NCI-H510A treated with DMSO at 0.1 percent for 48 hours (cell line): ENCODE measurements around the gene PRKAR2B.
"Not testable (repeated sequence)": the region's sequence is repeated elsewhere in the genome, so short reads cannot be mapped to it uniquely, and the experiment has no call there.

Source experiments
- DNase-seq: peaks from one replicate; lab custom pipeline; 2025; lab: John Stamatoyannopoulos, UW

The PRKAR2B gene

DNA sequence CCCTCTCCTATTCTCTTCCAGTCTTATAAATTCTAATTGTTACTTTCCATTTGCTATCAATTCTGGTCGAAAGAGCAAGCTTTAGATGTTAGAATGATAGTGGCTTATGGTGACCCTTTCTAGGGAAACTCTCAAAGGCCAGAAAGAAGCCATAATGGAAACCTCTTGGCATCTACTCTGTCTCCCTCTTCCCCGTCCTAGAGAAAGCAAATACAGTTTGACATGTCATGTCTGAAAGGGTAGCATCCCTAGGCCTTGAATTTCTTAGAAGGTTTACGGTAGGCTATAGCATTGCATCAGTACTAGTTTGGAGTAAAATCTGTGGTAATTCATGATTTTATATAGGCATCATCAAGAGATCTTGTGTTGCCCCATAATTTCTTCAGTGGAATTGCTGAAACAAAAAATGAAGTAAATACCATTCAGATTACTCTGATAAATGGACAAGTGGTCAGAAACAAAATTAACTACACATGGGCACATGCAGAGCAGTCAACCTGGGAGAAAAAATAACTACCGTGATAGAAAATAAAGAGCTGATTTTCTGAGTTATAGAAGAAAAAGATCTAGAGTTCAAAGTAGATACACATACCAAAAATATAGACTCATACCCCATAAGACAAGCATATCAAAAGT, 4.4 kb downstream of the PRKAR2B start:
- no peak for DNase-seq

- no peak for DNase-seq
Observed at GRCh38 chr7:107049480-107049879, 5.0 kb downstream of the PRKAR2B start.

DNA sequence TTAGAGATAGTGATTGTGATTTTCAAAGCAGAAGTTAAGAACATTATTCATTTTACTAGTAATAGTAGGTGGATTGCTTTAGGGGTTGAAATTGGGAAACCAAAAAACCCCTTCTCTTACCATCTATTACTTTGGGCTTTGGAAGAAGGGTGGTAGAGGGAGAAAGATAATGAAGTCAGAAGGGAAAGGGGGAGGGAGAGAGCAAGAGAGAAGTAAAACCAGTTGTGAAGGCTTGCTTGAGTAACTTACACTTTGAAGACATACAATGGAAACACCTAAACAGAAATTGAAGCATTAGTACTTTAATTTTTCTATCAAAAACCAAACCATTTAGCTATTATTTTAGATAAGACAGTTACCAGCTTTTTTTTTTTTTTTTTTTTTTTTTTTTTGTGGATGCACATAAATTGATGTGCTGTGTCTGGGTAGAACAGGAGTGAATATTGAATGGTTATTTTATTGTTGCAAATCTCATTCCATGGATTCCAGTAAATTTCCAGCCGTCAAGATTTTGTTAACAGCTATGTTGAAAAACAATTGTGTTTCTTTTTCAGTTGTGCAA, 5.5 kb downstream of the PRKAR2B start:
- DNase-seq = no peak

- no peak for DNase-seq
Observed at GRCh38 chr7:107051376-107051775, 6.9 kb downstream of the PRKAR2B start.

DNA sequence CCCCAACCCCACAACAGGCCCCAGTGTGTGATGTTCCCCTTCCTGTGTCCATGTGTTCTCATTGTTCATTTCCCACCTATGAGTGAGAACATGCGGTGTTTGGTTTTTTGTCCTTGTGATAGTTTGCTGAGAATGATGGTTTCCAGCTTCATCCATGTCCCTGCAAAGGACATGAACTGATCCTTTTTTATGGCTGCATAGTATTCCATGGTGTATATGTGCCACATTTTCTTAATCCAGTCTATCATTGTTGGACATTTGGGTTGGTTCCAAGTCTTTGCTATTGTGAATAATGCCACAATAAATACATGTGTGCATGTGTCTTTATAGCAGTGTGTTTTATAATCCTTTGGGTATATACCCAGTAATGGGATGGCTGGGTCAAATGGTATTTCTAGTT, 10.5 kb downstream of the PRKAR2B start:
- DNase-seq = not testable (repeated sequence)

GRCh38 chr7:107056058-107056457, 11.6 kb downstream of the PRKAR2B start:
- not testable (repeated sequence) for DNase-seq

GRCh38 chr7:107056728-107057473, 12.4 kb downstream of the PRKAR2B start:
- no peak for DNase-seq

DNA sequence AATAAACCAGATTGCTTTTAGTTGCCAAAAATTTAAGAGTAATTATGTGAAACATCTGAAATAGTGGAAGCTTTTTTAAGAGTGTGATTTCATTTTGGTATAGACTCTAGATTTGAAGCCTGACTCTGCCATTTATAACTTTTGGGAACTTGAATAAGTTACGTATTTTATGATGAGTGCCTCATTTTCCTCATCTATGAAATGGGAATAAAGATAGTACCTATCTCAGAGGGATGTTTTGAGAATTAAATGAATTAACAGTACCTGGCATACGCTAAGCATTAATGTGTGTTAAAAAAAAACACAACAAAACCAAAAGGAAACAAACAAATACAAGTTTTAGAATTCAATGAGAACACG, 12.9 kb downstream of the PRKAR2B start:
- DNase-seq = no peak

GRCh38 chr7:107059468-107059867, 15.0 kb downstream of the PRKAR2B start:
- DNase-seq = no peak

DNA sequence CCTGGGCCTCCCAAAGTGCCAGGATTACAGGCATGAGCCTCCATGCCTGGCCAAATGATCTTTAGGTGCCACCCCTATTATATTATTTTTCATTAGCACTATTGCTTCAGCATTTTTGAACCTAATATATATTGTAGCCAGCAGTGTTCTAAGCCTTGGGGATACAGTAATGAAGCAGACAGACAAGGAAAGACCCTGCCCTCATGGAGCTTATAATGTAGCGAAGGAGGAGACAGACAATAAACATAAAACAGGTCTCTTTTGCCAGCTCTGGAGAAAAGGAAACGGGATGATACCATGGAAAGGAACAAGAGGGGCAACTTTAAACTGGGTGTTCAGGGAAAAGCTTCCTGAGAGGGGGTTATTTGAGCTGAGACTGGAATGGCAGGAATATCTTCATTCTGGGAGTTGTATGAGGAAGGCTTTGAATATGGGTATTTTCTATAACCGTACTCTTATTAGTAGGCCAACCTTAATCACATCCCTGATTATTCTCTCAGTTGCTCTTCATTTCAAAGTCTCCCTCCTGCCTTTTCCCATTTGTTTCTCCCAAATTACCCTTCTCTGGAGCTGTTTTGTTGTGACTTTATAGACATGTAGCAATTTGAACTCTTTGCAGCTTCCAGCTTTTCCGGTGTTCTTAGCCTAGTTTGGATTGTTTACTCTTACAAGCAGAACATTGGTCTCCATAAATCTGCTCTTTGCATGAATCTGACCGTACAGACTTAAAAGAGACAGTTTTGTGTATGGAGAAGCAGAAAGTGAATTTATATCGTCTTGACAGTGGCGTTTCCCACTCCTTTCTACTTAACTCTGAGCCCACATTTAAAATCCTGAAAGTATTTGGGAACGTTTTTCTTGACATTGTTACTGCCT, 19.0 kb downstream of the PRKAR2B start:
- DNase-seq = no peak

DNA sequence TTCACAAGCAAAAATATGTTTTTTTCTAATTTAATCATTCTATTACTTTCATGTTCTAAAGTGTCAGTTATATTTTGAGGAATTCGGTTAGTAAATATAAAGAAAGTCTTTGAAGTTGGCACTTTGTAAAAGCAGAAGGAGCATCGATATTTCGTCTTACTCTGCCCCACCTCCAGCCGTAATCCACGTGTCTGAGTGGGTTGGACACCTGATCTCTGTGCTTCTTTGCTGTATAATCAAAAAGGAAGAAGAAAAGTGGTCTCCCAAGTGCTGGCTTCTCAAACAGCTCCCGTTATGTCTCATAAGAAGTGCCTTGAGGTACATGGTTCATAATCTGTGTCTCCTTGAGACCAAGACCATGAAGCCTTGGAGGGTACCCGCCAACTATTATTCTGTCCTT, 19.8 kb downstream of the PRKAR2B start:
- DNase-seq = no peak

- DNase-seq = no peak
Observed at GRCh38 chr7:107065929-107066247, 21.4 kb downstream of the PRKAR2B start.

GRCh38 chr7:107068156-107068555, 23.7 kb downstream of the PRKAR2B start:
- no peak for DNase-seq

GRCh38 chr7:107069457-107069856, 25.0 kb downstream of the PRKAR2B start:
- no peak for DNase-seq

DNA sequence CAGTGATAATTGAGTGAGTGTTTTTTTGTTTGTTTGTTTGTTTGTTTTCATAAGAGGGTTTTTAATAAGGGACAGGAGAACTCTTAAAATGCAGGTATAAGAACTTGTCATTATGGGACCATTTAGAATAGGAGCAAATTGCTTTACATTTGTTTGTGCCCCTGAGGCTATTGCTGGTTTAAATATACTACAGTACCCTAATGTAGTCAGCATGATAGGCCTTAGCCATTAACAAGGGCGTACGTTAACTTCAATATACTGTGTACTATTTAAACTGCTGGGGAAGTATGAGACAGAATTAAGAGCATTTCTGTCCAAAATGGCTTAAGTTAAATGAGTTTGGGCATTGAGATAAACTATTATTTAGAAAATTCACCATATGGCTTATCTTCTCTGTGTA, 26.2 kb downstream of the PRKAR2B start:
- no peak for DNase-seq

GRCh38 chr7:107071129-107071528, 26.6 kb downstream of the PRKAR2B start:
- no peak for DNase-seq

GRCh38 chr7:107072133-107072532, 27.6 kb downstream of the PRKAR2B start:
- DNase-seq = no peak

DNA sequence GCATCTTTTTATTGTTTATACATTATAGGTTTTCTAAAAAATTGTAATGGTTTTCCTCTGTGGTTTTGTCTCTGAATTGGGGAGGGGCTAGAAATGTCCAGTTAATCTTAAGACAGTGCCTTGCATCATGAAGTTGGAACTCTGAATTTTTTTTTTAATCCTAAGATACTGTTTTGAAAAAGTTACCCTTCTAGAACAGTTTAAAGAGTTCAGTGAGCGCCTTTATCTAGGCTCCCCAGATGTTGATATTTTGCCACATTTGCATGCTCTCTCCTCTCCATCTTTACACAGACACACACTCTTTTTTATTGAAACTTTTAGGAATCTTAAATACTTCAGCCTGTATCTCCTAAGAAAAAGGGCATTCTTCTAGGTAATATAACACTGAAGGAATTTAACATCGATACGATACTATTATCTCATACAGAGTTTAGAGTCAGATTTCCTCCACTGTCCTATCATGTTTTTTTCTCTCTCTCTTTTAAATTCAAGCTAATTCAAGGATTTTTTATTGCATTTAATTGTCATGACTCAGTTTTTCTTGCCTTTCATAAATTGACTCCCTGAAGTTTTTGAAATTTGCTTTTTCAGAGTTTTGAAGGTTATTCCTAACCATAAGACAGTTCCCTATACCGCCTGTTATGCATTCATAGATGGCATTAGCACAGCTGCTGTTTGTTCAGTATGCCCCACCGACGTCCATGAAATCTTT, 31.5 kb downstream of the PRKAR2B start:
- DNase-seq = no peak

DNA sequence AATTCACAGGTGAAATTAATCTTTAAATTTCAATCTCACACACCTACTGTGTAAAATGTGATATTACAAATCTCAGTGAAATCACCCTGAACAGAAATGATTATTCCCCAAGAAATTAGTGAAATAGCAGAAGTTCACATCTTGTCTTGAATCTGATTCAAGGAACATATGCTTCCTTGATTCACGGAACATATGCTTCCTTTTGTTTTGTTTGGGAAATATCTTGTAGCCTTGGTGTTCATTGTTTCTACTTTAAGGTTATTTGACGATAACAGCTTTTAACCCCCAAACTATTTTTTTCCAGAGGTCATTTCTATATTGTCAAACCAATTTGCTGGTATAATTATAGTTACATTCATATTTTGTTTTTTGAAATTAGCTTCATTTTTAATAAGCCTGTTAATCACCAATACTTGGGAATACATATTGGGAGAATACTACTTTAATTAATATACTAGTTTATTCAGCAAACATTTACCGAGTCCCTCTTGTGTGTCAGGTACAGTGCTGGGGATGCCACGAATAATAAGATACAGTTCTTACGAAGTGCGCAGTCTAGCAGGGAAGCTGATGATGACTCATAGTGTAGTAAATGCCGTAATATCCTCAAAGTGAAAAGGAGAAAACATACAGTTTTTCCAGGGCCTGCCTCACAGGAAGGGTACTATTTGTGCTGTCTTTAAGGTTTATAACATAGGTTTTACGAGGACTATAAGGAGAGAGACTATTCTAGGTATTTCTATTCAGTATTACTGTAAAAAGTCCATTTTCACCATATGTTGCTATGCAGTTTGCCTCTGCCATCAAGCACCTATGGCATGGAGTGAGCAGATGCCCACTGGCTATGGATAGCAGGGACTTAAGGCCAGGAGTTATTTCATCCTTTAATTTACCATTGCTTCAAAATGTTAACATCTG, 32.5 kb downstream of the PRKAR2B start:
- DNase-seq = no peak

GRCh38 chr7:107077699-107078516, 33.4 kb downstream of the PRKAR2B start:
- DNase-seq = no peak
